ENCODE data around the gene PTGDR2.

DNA sequence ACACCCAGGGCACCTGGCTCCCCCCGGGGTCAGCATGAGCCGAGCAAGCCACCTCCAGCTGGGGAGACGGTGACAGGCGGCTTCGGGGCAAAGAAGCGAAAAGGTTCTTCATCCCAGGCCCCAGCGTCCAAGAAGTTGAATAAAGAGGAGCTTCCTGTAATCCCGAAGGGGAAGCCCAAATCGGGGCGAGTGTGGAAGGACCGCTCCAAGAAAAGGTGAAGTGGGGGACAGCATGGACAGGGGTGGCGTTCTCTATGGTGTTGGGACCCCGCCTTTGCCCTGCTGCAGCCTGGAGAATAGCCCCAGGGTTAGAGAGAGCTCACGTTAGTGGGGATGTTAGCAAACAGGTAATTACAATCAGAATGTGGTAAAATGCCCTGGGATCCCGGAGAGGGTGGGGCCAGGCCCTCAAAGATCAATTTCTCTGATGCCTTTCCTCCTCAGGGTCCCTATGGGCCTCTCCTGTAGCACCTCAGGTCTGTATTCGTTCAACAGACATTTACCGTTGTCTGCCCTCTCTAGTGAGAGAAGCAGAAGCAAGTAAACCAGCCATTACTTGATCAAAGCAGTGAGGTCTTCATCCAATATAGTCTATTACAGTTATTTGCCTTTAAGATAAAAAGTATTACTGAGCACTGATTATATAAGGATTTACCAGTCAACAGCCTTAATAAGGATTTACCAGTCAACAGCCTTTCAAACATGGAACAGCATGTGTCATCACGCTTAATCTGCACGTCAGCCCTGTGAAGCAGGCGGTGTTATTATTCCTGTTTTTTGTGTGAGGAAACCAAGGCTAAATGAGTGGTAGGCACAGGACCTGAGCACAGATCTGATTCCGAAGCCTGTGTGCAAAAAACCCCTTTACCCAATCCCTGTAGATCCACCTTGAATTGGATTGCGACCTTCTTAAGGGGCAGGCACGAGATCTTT lies 12.8 kb downstream of the PTGDR2 start:
- TF ChIP-seq POLR2A (IDR thresholded peaks at IDR 0.05): no peak
- TF ChIP-seq, protein P1, sequence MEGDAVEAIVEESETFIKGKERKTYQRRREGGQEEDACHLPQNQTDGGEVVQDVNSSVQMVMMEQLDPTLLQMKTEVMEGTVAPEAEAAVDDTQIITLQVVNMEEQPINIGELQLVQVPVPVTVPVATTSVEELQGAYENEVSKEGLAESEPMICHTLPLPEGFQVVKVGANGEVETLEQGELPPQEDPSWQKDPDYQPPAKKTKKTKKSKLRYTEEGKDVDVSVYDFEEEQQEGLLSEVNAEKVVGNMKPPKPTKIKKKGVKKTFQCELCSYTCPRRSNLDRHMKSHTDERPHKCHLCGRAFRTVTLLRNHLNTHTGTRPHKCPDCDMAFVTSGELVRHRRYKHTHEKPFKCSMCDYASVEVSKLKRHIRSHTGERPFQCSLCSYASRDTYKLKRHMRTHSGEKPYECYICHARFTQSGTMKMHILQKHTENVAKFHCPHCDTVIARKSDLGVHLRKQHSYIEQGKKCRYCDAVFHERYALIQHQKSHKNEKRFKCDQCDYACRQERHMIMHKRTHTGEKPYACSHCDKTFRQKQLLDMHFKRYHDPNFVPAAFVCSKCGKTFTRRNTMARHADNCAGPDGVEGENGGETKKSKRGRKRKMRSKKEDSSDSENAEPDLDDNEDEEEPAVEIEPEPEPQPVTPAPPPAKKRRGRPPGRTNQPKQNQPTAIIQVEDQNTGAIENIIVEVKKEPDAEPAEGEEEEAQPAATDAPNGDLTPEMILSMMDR (IDR thresholded peaks at IDR 0.05): no peak

Measured in esophagus squamous epithelium (tissue), 4 donors.